Measurements from ENCODE around the gene TMTC2. TPM values are rescaled to one million over a fixed set of nuclear protein-coding genes. Genes with fewer than 3 reads are reported as not detected.

TMTC2 gene
- total RNA-seq, 1 donor from 2014 or later = 3.6 TPM

GRCh38 chr12:82666830-82667229 is 19.9 kb upstream of the TMTC2 start:
- H3K4me3 Mint-ChIP-seq (ENCODE audit: unreplicated experiment) = no peak overlapping the region
- H3K27me3 Mint-ChIP-seq (ENCODE audit: unreplicated experiment) = no peaks in the 10 kb centered on the region
- TF ChIP-seq CTCF (IDR thresholded peaks at IDR 0.05; ENCODE audit: unreplicated experiment) = no peak
- H3K27ac Mint-ChIP-seq (ENCODE audit: unreplicated experiment) = no peak overlapping the region
- no peaks in the 10 kb centered on the region for H3K9me3 Mint-ChIP-seq (ENCODE audit: unreplicated experiment)
- DNase-seq (ENCODE audit: low spot score) = no peak
- H3K36me3 Mint-ChIP-seq (ENCODE audit: low read depth, unreplicated experiment) = no peaks in the 10 kb centered on the region
- H3K4me1 Mint-ChIP-seq (ENCODE audit: unreplicated experiment) = no peaks in the 10 kb centered on the region

- Mint-ChIP-seq H3K9me3 (ENCODE audit: unreplicated experiment) (no peaks in the 10 kb centered on the region), H3K36me3 (ENCODE audit: low read depth, unreplicated experiment) (no peaks in the 10 kb centered on the region), H3K27me3 (ENCODE audit: unreplicated experiment) (peaks cover 1% of the 10 kb centered on the region), H3K4me1 (ENCODE audit: unreplicated experiment) (peaks cover 4% of the 10 kb centered on the region), H3K27ac (ENCODE audit: unreplicated experiment) (no peak overlapping the region), H3K4me3 (ENCODE audit: unreplicated experiment) (no peak overlapping the region)
- TF ChIP-seq CTCF (IDR thresholded peaks at IDR 0.05; ENCODE audit: unreplicated experiment) = no peak
- no peak for DNase-seq (ENCODE audit: low spot score)
Measured at GRCh38 chr12:82671673-82672195, 15.0 kb upstream of the TMTC2 start.

- Mint-ChIP-seq H3K27ac (ENCODE audit: unreplicated experiment) (no peak overlapping the region), H3K9me3 (ENCODE audit: unreplicated experiment) (no peaks in the 10 kb centered on the region), H3K27me3 (ENCODE audit: unreplicated experiment) (peaks cover 1% of the 10 kb centered on the region), H3K36me3 (ENCODE audit: low read depth, unreplicated experiment) (no peaks in the 10 kb centered on the region), H3K4me1 (ENCODE audit: unreplicated experiment) (peaks cover 4% of the 10 kb centered on the region), H3K4me3 (ENCODE audit: unreplicated experiment) (no peak overlapping the region)
- DNase-seq (ENCODE audit: low spot score) = no peak
- TF ChIP-seq CTCF (IDR thresholded peaks at IDR 0.05; ENCODE audit: unreplicated experiment) = no peak
Measured at GRCh38 chr12:82672811-82673495, 13.8 kb upstream of the TMTC2 start.

GRCh38 chr12:82673698-82674097 is 13.0 kb upstream of the TMTC2 start:
- Mint-ChIP-seq H3K27me3 (ENCODE audit: unreplicated experiment) (peaks cover 1% of the 10 kb centered on the region), H3K36me3 (ENCODE audit: low read depth, unreplicated experiment) (no peaks in the 10 kb centered on the region), H3K4me1 (ENCODE audit: unreplicated experiment) (peaks cover 4% of the 10 kb centered on the region), H3K9me3 (ENCODE audit: unreplicated experiment) (no peaks in the 10 kb centered on the region), H3K27ac (ENCODE audit: unreplicated experiment) (no peak overlapping the region), H3K4me3 (ENCODE audit: unreplicated experiment) (no peak overlapping the region)
- DNase-seq (ENCODE audit: low spot score) = no peak
- TF ChIP-seq CTCF (IDR thresholded peaks at IDR 0.05; ENCODE audit: unreplicated experiment) = no peak

GRCh38 chr12:82675246-82675645 is 11.5 kb upstream of the TMTC2 start:
- H3K27ac Mint-ChIP-seq (ENCODE audit: unreplicated experiment) = no peak overlapping the region
- no peak overlapping the region for H3K4me3 Mint-ChIP-seq (ENCODE audit: unreplicated experiment)
- no peak for DNase-seq (ENCODE audit: low spot score)
- H3K4me1 Mint-ChIP-seq (ENCODE audit: unreplicated experiment) = peaks cover 4% of the 10 kb centered on the region
- H3K36me3 Mint-ChIP-seq (ENCODE audit: low read depth, unreplicated experiment) = no peaks in the 10 kb centered on the region
- no peak for TF ChIP-seq CTCF (IDR thresholded peaks at IDR 0.05; ENCODE audit: unreplicated experiment)
- H3K27me3 Mint-ChIP-seq (ENCODE audit: unreplicated experiment) = peaks cover 1% of the 10 kb centered on the region
- H3K9me3 Mint-ChIP-seq (ENCODE audit: unreplicated experiment) = no peaks in the 10 kb centered on the region
